NCI-H2227 (cell line): ENCODE data around the gene ERN1.

Experiments
- DNase-seq: peaks from one replicate; lab custom pipeline; 2025; ENCODE audit not compliant: unreplicated experiment; lab: John Stamatoyannopoulos, UW

ERN1 gene

GRCh38 chr17:63993368-63993985 lies 136.5 kb downstream of the ERN1 start:
- no peak for DNase-seq

GRCh38 chr17:63991611-63992010 lies 138.3 kb downstream of the ERN1 start:
- no peak for DNase-seq

GRCh38 chr17:63989622-63990345 lies 140.2 kb downstream of the ERN1 start:
- no peak for DNase-seq
